Parathyroid adenoma (tissue), 2 donors: Measurements from ENCODE around the gene HCK.

Source experiments
- H2AFZ ChIP-seq: fragments of 300-600 bp; sonication (generic); one replicate; pipeline ENCODE4 v1.7.0; 2017; ENCODE audit warnings: antibody characterized with exemption, mild to moderate bottlenecking
- H3K27ac ChIP-seq: fragments of 300-600 bp; sonication (generic); one replicate; pipeline ENCODE4 v1.7.0; 2017
- H3K27me3 ChIP-seq: fragments of 300-600 bp; sonication (generic); one replicate; pipeline ENCODE4 v1.7.0; 2017; ENCODE audit warnings: low read length; ENCODE audit not compliant: control insufficient read depth, insufficient read depth
- H3K36me3 ChIP-seq: fragments of 300-600 bp; sonication (generic); one replicate; pipeline ENCODE4 v1.7.0; 2017; ENCODE audit warnings: low read length; ENCODE audit not compliant: control insufficient read depth, insufficient read depth
- H3K4me1 ChIP-seq: fragments of 300-600 bp; sonication (generic); one replicate; pipeline ENCODE4 v1.7.0; 2017; ENCODE audit warnings: control low read depth
- H3K4me2 ChIP-seq: fragments of 300-600 bp; sonication (generic); one replicate; pipeline ENCODE4 v1.7.0; 2017; ENCODE audit warnings: low read length
- H3K4me3 ChIP-seq: fragments of 300-600 bp; sonication (generic); one replicate; pipeline ENCODE4 v1.7.0; 2017; ENCODE audit warnings: low read depth, low read length
- H3K79me2 ChIP-seq: fragments of 300-600 bp; sonication (generic); one replicate; pipeline ENCODE4 v1.7.0; 2017; ENCODE audit warnings: control low read depth
- H3K9ac ChIP-seq: fragments of 300-600 bp; sonication (generic); one replicate; pipeline ENCODE4 v1.7.0; 2017; ENCODE audit warnings: mild to moderate bottlenecking
- H3K9me3 ChIP-seq: fragments of 300-600 bp; sonication (generic); one replicate; pipeline ENCODE4 v1.7.0; 2017; ENCODE audit warnings: low read length; ENCODE audit not compliant: control insufficient read depth
- TF ChIP-seq, protein P1 (sequence below): fragments of 300-600 bp; sonication (generic); IDR thresholded peaks from one replicate; pipeline ENCODE4 v1.7.0; 2017; ENCODE audit warnings: antibody characterized with exemption, mild to moderate bottlenecking
- donor health status: primary hyperparathyroidism.

Gene HCK

GRCh38 chr20:32006841-32007786 lies 44.9 kb upstream of the HCK start:
- H3K9ac ChIP-seq, result no peak overlapping the region
- no peaks in the 10 kb centered on the region for H3K36me3 ChIP-seq
- H3K27ac ChIP-seq, result peak overlapping the region; percentile 48
- no peak overlapping the region for H2AFZ ChIP-seq
- peaks cover 2% of the 10 kb centered on the region for H3K4me1 ChIP-seq
- H3K4me2 ChIP-seq, result no peak overlapping the region
- H3K79me2 ChIP-seq, result no peaks in the 10 kb centered on the region
- H3K9me3 ChIP-seq, result no peaks in the 10 kb centered on the region
- TF ChIP-seq, protein P1, sequence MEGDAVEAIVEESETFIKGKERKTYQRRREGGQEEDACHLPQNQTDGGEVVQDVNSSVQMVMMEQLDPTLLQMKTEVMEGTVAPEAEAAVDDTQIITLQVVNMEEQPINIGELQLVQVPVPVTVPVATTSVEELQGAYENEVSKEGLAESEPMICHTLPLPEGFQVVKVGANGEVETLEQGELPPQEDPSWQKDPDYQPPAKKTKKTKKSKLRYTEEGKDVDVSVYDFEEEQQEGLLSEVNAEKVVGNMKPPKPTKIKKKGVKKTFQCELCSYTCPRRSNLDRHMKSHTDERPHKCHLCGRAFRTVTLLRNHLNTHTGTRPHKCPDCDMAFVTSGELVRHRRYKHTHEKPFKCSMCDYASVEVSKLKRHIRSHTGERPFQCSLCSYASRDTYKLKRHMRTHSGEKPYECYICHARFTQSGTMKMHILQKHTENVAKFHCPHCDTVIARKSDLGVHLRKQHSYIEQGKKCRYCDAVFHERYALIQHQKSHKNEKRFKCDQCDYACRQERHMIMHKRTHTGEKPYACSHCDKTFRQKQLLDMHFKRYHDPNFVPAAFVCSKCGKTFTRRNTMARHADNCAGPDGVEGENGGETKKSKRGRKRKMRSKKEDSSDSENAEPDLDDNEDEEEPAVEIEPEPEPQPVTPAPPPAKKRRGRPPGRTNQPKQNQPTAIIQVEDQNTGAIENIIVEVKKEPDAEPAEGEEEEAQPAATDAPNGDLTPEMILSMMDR, result no peak
- H3K4me3 ChIP-seq, result no peak overlapping the region
- no peaks in the 10 kb centered on the region for H3K27me3 ChIP-seq

- Histone ChIP-seq H3K27ac (peak overlapping the region; percentile 69), H3K4me3 (no peak overlapping the region), H3K4me1 (peaks cover 2% of the 10 kb centered on the region)
These were observed 44.0 kb upstream of the HCK start for GRCh38 chr20:32007787-32008616.

GRCh38 chr20:32009564-32009963 lies 42.5 kb upstream of the HCK start:
- Histone ChIP-seq H3K4me3 (no peak overlapping the region), H3K79me2 (no peaks in the 10 kb centered on the region), H3K9me3 (no peaks in the 10 kb centered on the region), H3K36me3 (no peaks in the 10 kb centered on the region), H2AFZ (no peak overlapping the region), H3K4me1 (peaks cover 1% of the 10 kb centered on the region), H3K4me2 (no peak overlapping the region), H3K9ac (no peak overlapping the region), H3K27ac (no peak overlapping the region), H3K27me3 (no peaks in the 10 kb centered on the region)
- TF ChIP-seq, protein P1, result no peak

More at GRCh38 chr20:32007787-32008616, 44.0 kb upstream of the HCK start:
- H3K36me3 ChIP-seq, result no peaks in the 10 kb centered on the region
- H3K9me3 ChIP-seq, result no peaks in the 10 kb centered on the region
- no peak overlapping the region for H3K4me2 ChIP-seq
- H3K79me2 ChIP-seq, result no peaks in the 10 kb centered on the region
- TF ChIP-seq, protein P1, result no peak
- H2AFZ ChIP-seq, result no peak overlapping the region
- H3K27me3 ChIP-seq, result no peaks in the 10 kb centered on the region
- no peak overlapping the region for H3K9ac ChIP-seq

GRCh38 chr20:32010101-32010500 lies 41.9 kb upstream of the HCK start, which contains the start of gene CCM2L:
CCM2L (plus strand) TSS chr20:32010438; CDS start chr20:32010455, 17 bp downstream.
- peak within 1 kb of the TSS; percentile 17 for H3K27ac ChIP-seq
- no peaks in the 10 kb centered on the region for H3K27me3 ChIP-seq

More at GRCh38 chr20:32010101-32010500, 41.9 kb upstream of the HCK start, which contains the start of gene CCM2L:
- Histone ChIP-seq H3K9me3 (no peaks in the 10 kb centered on the region), H2AFZ (no peak within 1 kb of the TSS), H3K79me2 (no peaks in the 10 kb centered on the region), H3K4me2 (no peak within 1 kb of the TSS), H3K4me3 (peak within 1 kb of the TSS; percentile 33), H3K9ac (no peak within 1 kb of the TSS), H3K36me3 (no peaks in the 10 kb centered on the region), H3K4me1 (no peaks in the 10 kb centered on the region)
- TF ChIP-seq, protein P1, result no peak
